Spleen (tissue), 7 donors: Measurements from ENCODE around the gene TLCD5.

Experiments
- POLR2AphosphoS5 ChIP-seq, 3 donors: sonication (generic); formaldehyde crosslinking; IDR thresholded peaks; one replicate each; pipeline ENCODE4 v1.5.1; 2017; ENCODE audit warnings: antibody characterized with exemption in 3 of 3
- TF ChIP-seq, protein P1 (sequence below), 11 experiments: fragments of 200-600 bp in 7 of 11; fragments of 450-650 bp in 4 of 11; sonication (generic) in 4 of 11; IDR thresholded peaks in 8 of 11; conservative IDR thresholded peaks in 3 of 11; 1 replicate in 7 of 11; 2 replicates in 4 of 11; pipeline versions ENCODE4 v1.4.0 to v1.8.0; 2016 to 2021; ENCODE audit warnings: antibody characterized with exemption in 11 of 11, inconsistent platforms in 4 of 11, mild to moderate bottlenecking in 1 of 11
- donor health status: DM: no; HTN: no; CAD: no; lungs with moderate emphysema.
- donor health status: DM: no; HTN: no; CAD: no.
- donor health status: DM: no; HTN: no; CAD: no.

DNA sequence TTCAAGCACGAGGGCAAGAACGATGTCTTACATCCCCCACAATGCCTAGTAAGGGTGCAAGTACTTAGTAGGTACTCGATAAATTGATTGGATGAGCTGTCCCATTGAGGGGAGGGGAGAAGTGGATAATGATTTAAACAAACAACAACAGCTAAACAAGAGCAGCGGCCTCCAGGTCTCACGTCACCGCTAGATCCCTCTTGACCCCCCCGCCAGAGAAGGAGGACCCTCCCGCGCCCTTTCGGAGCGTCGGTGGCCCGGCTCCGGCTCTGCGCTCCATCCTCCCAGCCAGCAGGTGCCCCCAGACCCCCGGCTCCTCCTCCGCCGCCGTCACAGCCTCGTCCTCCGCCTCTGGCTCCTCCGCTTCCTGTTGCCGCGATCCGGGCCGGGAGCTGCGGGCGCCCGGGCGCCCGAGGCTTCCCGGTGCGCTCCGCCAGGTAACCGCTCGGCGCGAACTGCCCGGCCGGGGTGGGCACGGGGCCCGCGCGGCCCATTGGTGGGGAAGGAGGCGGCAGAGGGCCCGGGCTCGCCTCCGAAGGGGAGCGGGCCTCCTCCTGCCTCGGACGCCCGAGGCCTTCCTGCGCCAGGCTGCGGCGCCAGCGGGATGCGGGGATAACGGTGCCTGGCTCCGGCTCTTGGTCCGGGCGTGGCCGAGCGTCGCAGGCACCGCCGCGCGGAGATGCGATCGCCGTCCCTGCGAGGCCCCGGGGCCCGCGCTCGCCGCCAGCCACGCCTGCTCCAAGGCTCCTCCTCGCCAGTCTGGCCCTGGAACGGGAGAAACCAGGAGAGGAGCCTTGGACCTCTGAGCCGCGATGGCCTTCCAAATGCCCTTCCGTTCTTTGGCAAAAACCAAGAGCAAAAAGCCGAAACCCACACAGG, at the start of gene TLCD5:
- TF ChIP-seq, protein P1, sequence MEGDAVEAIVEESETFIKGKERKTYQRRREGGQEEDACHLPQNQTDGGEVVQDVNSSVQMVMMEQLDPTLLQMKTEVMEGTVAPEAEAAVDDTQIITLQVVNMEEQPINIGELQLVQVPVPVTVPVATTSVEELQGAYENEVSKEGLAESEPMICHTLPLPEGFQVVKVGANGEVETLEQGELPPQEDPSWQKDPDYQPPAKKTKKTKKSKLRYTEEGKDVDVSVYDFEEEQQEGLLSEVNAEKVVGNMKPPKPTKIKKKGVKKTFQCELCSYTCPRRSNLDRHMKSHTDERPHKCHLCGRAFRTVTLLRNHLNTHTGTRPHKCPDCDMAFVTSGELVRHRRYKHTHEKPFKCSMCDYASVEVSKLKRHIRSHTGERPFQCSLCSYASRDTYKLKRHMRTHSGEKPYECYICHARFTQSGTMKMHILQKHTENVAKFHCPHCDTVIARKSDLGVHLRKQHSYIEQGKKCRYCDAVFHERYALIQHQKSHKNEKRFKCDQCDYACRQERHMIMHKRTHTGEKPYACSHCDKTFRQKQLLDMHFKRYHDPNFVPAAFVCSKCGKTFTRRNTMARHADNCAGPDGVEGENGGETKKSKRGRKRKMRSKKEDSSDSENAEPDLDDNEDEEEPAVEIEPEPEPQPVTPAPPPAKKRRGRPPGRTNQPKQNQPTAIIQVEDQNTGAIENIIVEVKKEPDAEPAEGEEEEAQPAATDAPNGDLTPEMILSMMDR (IDR thresholded peaks at IDR 0.05 in 8 of 11, conservative IDR thresholded peaks at IDR 0.05 in 3 of 11) = peak in 1 of 11 experiments; percentile 20
- TF ChIP-seq POLR2AphosphoS5 (IDR thresholded peaks at IDR 0.05) = peak; percentile 28 to 77 (median 73)
